Measurements from ENCODE around the gene CT45A8.
"Not testable (repeated sequence)": the region's sequence is repeated elsewhere in the genome, so short reads cannot be mapped to it uniquely, and the experiment has no call there.

Gene CT45A8, protein sequence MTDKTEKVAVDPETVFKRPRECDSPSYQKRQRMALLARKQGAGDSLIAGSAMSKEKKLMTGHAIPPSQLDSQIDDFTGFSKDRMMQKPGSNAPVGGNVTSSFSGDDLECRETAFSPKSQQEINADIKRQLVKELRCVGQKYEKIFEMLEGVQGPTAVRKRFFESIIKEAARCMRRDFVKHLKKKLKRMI

DNA sequence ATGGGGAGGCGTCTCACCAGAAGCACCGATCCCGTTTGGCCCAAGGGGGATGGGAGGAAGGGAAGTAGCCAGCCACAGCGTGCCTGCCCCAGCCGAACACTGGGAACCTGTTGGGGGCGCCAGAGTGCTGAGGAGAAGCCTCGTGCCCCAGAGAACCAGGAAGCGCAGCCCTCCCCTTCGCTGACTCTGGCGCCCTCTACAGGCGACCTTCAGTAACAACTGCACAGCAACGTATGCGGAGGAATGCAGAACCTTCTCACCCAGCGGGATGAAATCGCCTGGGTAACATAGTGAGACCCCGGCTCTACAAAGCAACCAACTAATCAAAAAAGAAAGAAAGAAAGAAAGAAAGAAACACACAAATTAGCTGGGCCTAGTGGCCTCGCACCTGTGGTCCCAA, at the start of gene CT45A8:
Gene CT45A8 (minus strand): TSS at position 101 of the 400 bp plus-strand sequence. CDS start 3,755 bp downstream, outside the sequence.
- DNase-seq = not testable (repeated sequence)

DNA sequence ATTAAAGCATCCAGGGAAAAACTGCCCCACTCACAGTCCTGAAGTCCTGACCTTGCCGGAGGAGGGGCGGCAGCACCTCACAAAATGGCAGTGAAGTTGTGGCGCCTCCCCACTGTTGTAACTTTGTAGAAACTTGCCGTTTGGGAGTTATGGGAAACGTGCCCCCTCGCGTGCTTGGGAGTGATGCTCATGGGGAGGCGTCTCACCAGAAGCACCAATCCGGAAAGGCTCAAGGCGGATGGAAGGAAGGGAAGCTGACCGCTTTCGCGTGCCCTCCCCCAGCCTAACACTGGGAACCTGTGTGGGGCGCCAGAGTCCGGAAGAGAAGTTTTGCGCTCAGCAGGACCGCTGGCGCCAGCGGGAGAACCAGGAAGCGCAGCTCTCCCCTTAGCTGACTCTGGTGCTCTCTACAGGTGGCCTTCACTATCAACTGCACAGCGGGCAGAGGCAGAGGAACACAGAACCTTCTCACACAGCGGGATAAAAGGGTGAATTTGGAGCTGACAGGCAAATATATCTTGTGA, 39.0 kb upstream of the CT45A8 start, which contains the start of the genes CT45A10 and SAGE1:
Gene CT45A10 (minus strand): TSS at position 151 of the 524 bp plus-strand sequence. CDS start 8,100 bp downstream, outside the sequence.
Gene SAGE1 (plus strand): TSS at position 423 of the 524 bp plus-strand sequence. CDS start 2,527 bp downstream, outside the sequence.
- no peak for DNase-seq

DNA sequence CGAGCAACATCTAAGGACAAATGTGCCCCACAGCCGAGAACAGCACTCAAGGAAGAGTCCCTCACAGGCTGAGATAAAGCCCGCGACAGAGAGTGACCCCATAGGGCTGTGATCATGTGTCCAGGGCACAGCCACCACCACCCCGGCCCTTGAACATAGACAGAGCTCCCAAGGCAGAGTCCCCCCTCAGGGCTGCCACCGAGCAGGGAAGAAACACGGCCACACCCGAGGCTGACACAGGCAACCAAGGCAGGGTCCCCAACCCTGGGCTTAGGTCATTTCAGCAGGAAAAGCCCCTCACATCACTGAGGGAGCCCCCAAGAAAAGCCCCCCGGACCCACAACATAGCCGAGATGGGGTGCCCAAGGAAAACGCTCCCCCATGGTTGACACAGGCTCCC, 38.4 kb upstream of the CT45A8 start:
- no peak for DNase-seq

DNA sequence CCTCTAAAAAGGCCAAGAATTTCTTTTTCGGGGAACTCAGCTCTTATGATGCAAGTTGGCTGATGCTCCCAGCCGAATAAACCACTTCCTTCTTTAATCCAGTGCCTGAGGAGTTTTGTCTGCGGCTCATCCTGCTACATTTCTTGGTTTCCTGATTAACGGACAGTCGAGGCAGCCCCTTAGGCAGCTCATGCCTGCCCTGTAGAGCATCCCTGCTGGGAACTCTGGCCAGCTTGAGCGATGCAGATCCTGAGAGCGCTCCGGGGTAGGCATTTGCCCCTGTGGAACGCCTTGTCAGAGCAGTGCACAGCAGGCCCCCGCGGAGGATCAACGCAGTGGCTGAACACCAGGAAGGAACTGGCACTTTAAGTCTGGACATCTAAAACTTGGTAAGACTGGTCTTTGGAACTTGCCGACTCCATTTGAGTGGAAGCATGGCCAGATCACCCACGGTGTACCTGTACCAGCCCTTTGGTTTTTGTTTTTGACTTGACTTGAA, 35.8 kb upstream of the CT45A8 start:
- no peak for DNase-seq

DNA sequence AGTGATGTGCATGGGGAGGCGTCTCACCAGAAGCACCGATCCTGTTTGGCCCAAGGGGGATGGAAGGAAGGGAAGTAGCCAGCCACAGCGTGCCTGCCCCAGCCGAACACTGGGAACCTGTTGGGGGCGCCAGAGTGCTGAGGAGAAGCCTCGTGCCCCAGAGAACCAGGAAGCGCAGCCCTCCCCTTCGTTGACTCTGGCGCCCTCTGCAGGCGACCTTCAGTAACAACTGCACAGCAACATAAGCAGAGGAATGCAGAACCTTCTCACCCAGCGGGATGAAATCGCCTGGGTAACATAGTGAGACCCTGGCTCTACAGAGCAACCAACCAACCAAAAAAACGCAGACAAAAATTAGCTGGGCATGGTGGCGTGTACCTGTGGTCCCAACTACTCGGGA, 34.6 kb upstream of the CT45A8 start:
- DNase-seq = peak; percentile 70

DNA sequence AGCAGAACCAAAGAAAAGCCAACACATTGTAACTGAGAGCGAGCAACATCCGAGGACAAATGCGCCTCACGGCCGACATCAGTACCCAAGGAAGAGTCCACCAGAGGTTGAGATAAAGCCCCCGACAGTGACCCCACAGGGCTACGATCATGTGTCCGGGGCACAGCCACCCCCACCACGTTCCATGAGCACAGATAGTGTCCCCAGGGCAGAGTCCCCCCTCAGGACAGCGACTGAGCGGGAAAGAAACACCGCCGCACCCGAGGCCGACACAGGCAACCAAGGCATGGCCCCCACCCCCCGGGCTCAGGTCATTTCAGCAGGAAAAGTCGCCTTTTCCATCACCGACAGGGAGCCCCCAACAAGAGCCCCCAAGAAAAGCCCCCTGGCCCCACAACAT, 33.9 kb upstream of the CT45A8 start:
- DNase-seq = not testable (repeated sequence)

DNA sequence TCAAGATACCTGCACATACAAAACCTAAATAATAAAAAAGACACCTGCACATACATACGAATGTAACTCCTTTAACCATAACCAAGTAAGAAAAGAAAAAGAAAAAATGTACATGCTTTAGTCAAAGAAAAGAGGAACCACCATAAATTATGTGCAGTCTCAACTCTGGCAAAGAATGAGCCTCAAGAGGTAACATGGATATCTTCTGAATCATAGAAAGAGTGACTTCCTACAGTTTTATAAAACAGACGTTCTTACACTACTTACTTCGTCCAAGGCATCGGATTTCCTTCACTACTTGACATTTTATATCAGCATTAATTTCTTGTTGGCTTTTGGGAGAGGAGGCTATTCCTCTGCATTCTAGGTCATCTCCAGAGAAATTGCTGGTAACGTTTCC, 28.4 kb upstream of the CT45A8 start:
- DNase-seq = not testable (repeated sequence)

DNA sequence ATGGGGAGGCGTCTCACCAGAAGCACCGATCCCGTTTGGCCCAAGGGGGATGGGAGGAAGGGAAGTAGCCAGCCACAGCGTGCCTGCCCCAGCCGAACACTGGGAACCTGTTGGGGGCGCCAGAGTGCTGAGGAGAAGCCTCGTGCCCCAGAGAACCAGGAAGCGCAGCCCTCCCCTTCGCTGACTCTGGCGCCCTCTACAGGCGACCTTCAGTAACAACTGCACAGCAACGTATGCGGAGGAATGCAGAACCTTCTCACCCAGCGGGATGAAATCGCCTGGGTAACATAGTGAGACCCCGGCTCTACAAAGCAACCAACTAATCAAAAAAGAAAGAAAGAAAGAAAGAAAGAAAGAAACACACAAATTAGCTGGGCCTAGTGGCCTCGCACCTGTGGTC, 17.4 kb upstream of the CT45A8 start, which contains the start of gene CT45A9:
Gene CT45A9 (minus strand): TSS at position 101 of the 400 bp plus-strand sequence. CDS start 3,751 bp downstream, outside the sequence.
- not testable (repeated sequence) for DNase-seq

DNA sequence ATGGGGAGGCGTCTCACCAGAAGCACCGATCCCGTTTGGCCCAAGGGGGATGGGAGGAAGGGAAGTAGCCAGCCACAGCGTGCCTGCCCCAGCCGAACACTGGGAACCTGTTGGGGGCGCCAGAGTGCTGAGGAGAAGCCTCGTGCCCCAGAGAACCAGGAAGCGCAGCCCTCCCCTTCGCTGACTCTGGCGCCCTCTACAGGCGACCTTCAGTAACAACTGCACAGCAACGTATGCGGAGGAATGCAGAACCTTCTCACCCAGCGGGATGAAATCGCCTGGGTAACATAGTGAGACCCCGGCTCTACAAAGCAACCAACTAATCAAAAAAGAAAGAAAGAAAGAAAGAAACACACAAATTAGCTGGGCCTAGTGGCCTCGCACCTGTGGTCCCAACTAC, 17.2 kb downstream of the CT45A8 start, which contains the start of gene CT45A7:
Gene CT45A7 (minus strand): TSS at position 101 of the 400 bp plus-strand sequence. CDS start 3,747 bp downstream, outside the sequence.
- not testable (repeated sequence) for DNase-seq

DNA sequence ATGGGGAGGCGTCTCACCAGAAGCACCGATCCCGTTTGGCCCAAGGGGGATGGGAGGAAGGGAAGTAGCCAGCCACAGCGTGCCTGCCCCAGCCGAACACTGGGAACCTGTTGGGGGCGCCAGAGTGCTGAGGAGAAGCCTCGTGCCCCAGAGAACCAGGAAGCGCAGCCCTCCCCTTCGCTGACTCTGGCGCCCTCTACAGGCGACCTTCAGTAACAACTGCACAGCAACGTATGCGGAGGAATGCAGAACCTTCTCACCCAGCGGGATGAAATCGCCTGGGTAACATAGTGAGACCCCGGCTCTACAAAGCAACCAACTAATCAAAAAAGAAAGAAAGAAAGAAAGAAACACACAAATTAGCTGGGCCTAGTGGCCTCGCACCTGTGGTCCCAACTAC, 34.4 kb downstream of the CT45A8 start, which contains the start of gene CT45A2:
Gene CT45A2 (minus strand): TSS at position 101 of the 400 bp plus-strand sequence. CDS start 3,747 bp downstream, outside the sequence.
- not testable (repeated sequence) for DNase-seq

DNA sequence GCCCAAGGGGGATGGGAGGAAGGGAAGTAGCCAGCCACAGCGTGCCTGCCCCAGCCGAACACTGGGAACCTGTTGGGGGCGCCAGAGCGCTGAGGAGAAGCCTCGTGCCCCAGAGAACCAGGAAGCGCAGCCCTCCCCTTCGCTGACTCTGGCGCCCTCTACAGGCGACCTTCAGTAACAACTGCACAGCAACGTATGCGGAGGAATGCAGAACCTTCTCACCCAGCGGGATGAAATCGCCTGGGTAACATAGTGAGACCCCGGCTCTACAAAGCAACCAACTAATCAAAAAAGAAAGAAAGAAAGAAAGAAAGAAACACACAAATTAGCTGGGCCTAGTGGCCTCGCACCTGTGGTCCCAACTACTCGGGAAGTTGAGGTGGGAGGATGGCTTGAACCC, 51.7 kb downstream of the CT45A8 start, which contains the start of gene CT45A6:
Gene CT45A6 (minus strand): TSS at position 101 of the 400 bp plus-strand sequence. CDS start 3,794 bp downstream, outside the sequence.
- DNase-seq = not testable (repeated sequence)

Data from stimulated activated CD8-positive, alpha-beta memory T cell treated with anti-CD3 and anti-CD28 coated beads, Interleukin-4, amount 100 ng/mL, for 48 hours (primary cell).